MM.1S (cell line): ENCODE data around the gene TMPRSS5.
"Not testable (repeated sequence)": the region's sequence is repeated elsewhere in the genome, so short reads cannot be mapped to it uniquely, and the experiment has no call there.

Source experiments
- DNase-seq: peaks from one replicate; pipeline ENCODE4 v3.0.0-alpha.2; 2015
- H2AFZ ChIP-seq: fragments of 300-600 bp; sonication (generic); 2 replicates; pipeline ENCODE4 v1.6.0; 2016; ENCODE audit warnings: antibody characterized with exemption, low read length
- H3F3A ChIP-seq: fragments of 300-600 bp; sonication (generic); 2 replicates; pipeline ENCODE4 v1.6.1; 2016; ENCODE audit warnings: mild to moderate bottlenecking, antibody characterized with exemption, low read length, moderate library complexity, mixed read lengths; ENCODE audit not compliant: insufficient read depth
- H3K27ac ChIP-seq: fragments of 300-600 bp; sonication (generic); 2 replicates; pipeline ENCODE4 v1.5.1; 2016; ENCODE audit warnings: mild to moderate bottlenecking, low read length
- H3K27me3 ChIP-seq: fragments of 300-600 bp; sonication (generic); replicated peaks from 2 replicates; pipeline ENCODE4 v1.6.0; 2016; ENCODE audit warnings: low read length; ENCODE audit not compliant: insufficient read depth
- H3K36me3 ChIP-seq: fragments of 300-600 bp; sonication (generic); replicated peaks from 2 replicates; pipeline ENCODE4 v1.6.1; 2016; ENCODE audit warnings: mild to moderate bottlenecking, low read length, mixed read lengths; ENCODE audit not compliant: insufficient read depth
- H3K4me1 ChIP-seq: fragments of 300-600 bp; sonication (generic); 2 replicates; pipeline ENCODE4 v1.6.1; 2016; ENCODE audit warnings: low read length, mixed read lengths
- H3K4me2 ChIP-seq: fragments of 300-600 bp; sonication (generic); 2 replicates; pipeline ENCODE4 v1.6.0; 2016; ENCODE audit warnings: low read depth, low read length
- H3K4me3 ChIP-seq: fragments of 300-600 bp; sonication (generic); 2 replicates; pipeline ENCODE4 v1.5.1; 2016; ENCODE audit warnings: low read length, mixed read lengths
- H3K79me2 ChIP-seq: fragments of 300-600 bp; sonication (generic); 2 replicates; pipeline ENCODE4 v1.6.1; 2016; ENCODE audit warnings: mixed run types, low read length, mixed read lengths
- H3K9ac ChIP-seq: fragments of 300-600 bp; sonication (generic); 2 replicates; pipeline ENCODE4 v1.6.1; 2016; ENCODE audit warnings: low read length, mixed read lengths
- H3K9me2 ChIP-seq: fragments of 300-600 bp; sonication (generic); replicated peaks from 2 replicates; pipeline ENCODE4 v1.6.1; 2016; ENCODE audit warnings: mild to moderate bottlenecking, low read length, mixed read lengths; ENCODE audit not compliant: insufficient read depth
- H3K9me3 ChIP-seq: fragments of 300-600 bp; sonication (generic); replicated peaks from 2 replicates; pipeline ENCODE4 v1.6.1; 2016; ENCODE audit warnings: mild to moderate bottlenecking, low read length, mixed read lengths; ENCODE audit not compliant: insufficient read depth
- H4K20me1 ChIP-seq: fragments of 300-600 bp; sonication (generic); 2 replicates; pipeline ENCODE4 v1.6.1; 2016; ENCODE audit warnings: mild to moderate bottlenecking, low read length, moderate library complexity, mixed read lengths; ENCODE audit not compliant: insufficient read depth
- CTCF ChIP-seq: fragments of 300-600 bp; sonication (generic); IDR thresholded peaks from 2 replicates; pipeline ENCODE4 v1.5.1; 2016; ENCODE audit warnings: antibody characterized with exemption, low read length, mixed read lengths
- EZH2 ChIP-seq: fragments of 300-600 bp; sonication (generic); optimal IDR thresholded peaks from 2 replicates; pipeline ENCODE3; 2017; ENCODE audit warnings: low read depth, mild to moderate bottlenecking, antibody characterized with exemption, low read length, mixed read lengths
- EZH2phosphoT487 ChIP-seq: fragments of 300-600 bp; sonication (generic); IDR thresholded peaks from 2 replicates; pipeline ENCODE4 v1.6.1; 2018; ENCODE audit warnings: antibody characterized with exemption, low read length

Gene TMPRSS5

GRCh38 chr11:113715273-113715672 is 9.2 kb upstream of the TMPRSS5 start:
- Histone ChIP-seq H3K4me2 (no peak overlapping the region), H2AFZ (no peak overlapping the region), H3K9me3 (no peaks in the 10 kb centered on the region), H3K9me2 (no peaks in the 10 kb centered on the region), H3K27ac (no peak overlapping the region), H3K9ac (no peak overlapping the region), H3F3A (no peaks in the 10 kb centered on the region), H3K27me3 (no peaks in the 10 kb centered on the region), H3K79me2 (no peaks in the 10 kb centered on the region), H4K20me1 (no peaks in the 10 kb centered on the region), H3K36me3 (no peaks in the 10 kb centered on the region), H3K4me3 (no peak overlapping the region), H3K4me1 (no peaks in the 10 kb centered on the region)
- no peak for DNase-seq
- no peak for TF ChIP-seq EZH2
- no peak for TF ChIP-seq CTCF
- TF ChIP-seq EZH2phosphoT487, result no peak

GRCh38 chr11:113710989-113711388 is 4.9 kb upstream of the TMPRSS5 start:
- H3K79me2 ChIP-seq, result no peaks in the 10 kb centered on the region
- no peak overlapping the region for H2AFZ ChIP-seq
- no peak overlapping the region for H3K4me2 ChIP-seq
- no peak overlapping the region for H3K4me3 ChIP-seq
- TF ChIP-seq CTCF (no peak), EZH2phosphoT487 (no peak), EZH2 (no peak)
- no peaks in the 10 kb centered on the region for H3F3A ChIP-seq
- H4K20me1 ChIP-seq, result no peaks in the 10 kb centered on the region
- H3K36me3 ChIP-seq, result no peaks in the 10 kb centered on the region
- H3K27me3 ChIP-seq, result no peaks in the 10 kb centered on the region
- no peak overlapping the region for H3K9ac ChIP-seq
- no peaks in the 10 kb centered on the region for H3K9me3 ChIP-seq
- no peaks in the 10 kb centered on the region for H3K9me2 ChIP-seq
- H3K27ac ChIP-seq, result no peak overlapping the region
- H3K4me1 ChIP-seq, result no peaks in the 10 kb centered on the region
- no peak for DNase-seq

- H3K27me3 ChIP-seq, H2AFZ ChIP-seq, H4K20me1 ChIP-seq, H3K4me3 ChIP-seq, H3F3A ChIP-seq, H3K9ac ChIP-seq, H3K4me2 ChIP-seq, H3K9me3 ChIP-seq, H3K9me2 ChIP-seq, H3K36me3 ChIP-seq, H3K79me2 ChIP-seq, H3K4me1 ChIP-seq, H3K27ac ChIP-seq, DNase-seq: not testable (repeated sequence)
Measured at GRCh38 chr11:113703551-113703950, 2.6 kb downstream of the TMPRSS5 start.

- Histone ChIP-seq H3K27me3 (no peaks in the 10 kb centered on the region), H3K4me2 (no peak overlapping the region), H3K79me2 (no peaks in the 10 kb centered on the region), H3K36me3 (no peaks in the 10 kb centered on the region), H3K9ac (no peak overlapping the region), H3K9me2 (no peaks in the 10 kb centered on the region), H3K4me3 (no peak overlapping the region), H3K4me1 (no peaks in the 10 kb centered on the region), H2AFZ (no peak overlapping the region), H4K20me1 (no peaks in the 10 kb centered on the region), H3K9me3 (no peaks in the 10 kb centered on the region), H3F3A (no peaks in the 10 kb centered on the region), H3K27ac (no peak overlapping the region)
- TF ChIP-seq EZH2phosphoT487, result no peak
- TF ChIP-seq CTCF, result no peak
- no peak for TF ChIP-seq EZH2
- DNase-seq, result no peak
Measured at GRCh38 chr11:113701491-113701890, 4.6 kb downstream of the TMPRSS5 start.
